Stomach (tissue), 9 donors: ENCODE measurements around the gene RBM23. TPM values are rescaled to one million over a fixed set of nuclear protein-coding genes. Genes with fewer than 3 reads are reported as not detected.

Source experiments
- DNase-seq, 2 donors: peaks; one replicate each; pipeline versions ENCODE4 v3.0.0 to v3.0.0-alpha.2; 2013 to 2019
- H3K27ac ChIP-seq, 5 donors: fragments of 200-600 bp in 4 of 5; sonication (generic) in 4 of 5; one replicate each; pipeline ENCODE4 v1.5.1; 2013 to 2019; ENCODE audit warnings: mild to moderate bottlenecking in 1 of 5, moderate library complexity in 1 of 5
- H3K27me3 ChIP-seq, 3 donors: fragments of 200-600 bp; sonication (generic); one replicate each; pipeline ENCODE4 v1.5.1; 2017 to 2019; ENCODE audit warnings: mixed run types in 1 of 3
- H3K36me3 ChIP-seq, 4 donors: fragments of 200-600 bp; sonication (generic); 1 replicate in 3 of 4; 2 replicates in 1 of 4; pipeline ENCODE4 v1.5.1; 2016 to 2019
- H3K4me1 ChIP-seq, 4 donors: fragments of 200-600 bp; sonication (generic); one replicate each; pipeline ENCODE4 v1.5.1; 2016 to 2019
- H3K4me3 ChIP-seq, 4 donors: fragments of 200-600 bp; sonication (generic) in 3 of 4; one replicate each; pipeline ENCODE4 v1.5.1; 2016 to 2019; ENCODE audit warnings: mild to moderate bottlenecking in 1 of 4
- H3K9me3 ChIP-seq, 4 donors: fragments of 200-600 bp; sonication (generic); one replicate each; pipeline ENCODE4 v1.5.1; 2016 to 2019
- CTCF ChIP-seq, 7 experiments: fragments of 450-650 bp in 4 of 7; fragments of 200-600 bp in 3 of 7; sonication (generic) in 3 of 7; IDR thresholded peaks; one replicate each; pipeline ENCODE4 v1.5.1; 2016 to 2019; ENCODE audit warnings: antibody characterized with exemption in 7 of 7, control low read depth in 2 of 7, mild to moderate bottlenecking in 1 of 7
- EP300 ChIP-seq: sonication (generic); formaldehyde crosslinking; IDR thresholded peaks from one replicate; pipeline ENCODE4 v1.6.1; 2017; ENCODE audit warnings: antibody characterized with exemption
- POLR2A ChIP-seq, 4 donors: fragments of 450-650 bp; IDR thresholded peaks; one replicate each; pipeline ENCODE4 v1.6.1; 2016; ENCODE audit warnings: antibody characterized with exemption in 4 of 4, control low read depth in 2 of 4, mild to moderate bottlenecking in 1 of 4, moderate library complexity in 1 of 4
- POLR2AphosphoS5 ChIP-seq, 3 donors: sonication (generic); formaldehyde crosslinking; IDR thresholded peaks; one replicate each; pipeline ENCODE4 v1.6.1; 2016; ENCODE audit warnings: antibody characterized with exemption in 3 of 3
- WGBS, 5 donors: extraction: QIAGEN DNeasy Blood & Tissue Kit in 3 of 5; methylation state at CpG; one replicate each; pipeline versions ENCODE4 v1.1.5 to v1.1.7; 2013 to 2018; 5-methylcytosine and 5-hydroxymethylcytosine counted together
- intact Hi-C: fragments of 100-400 bp; cut with DNase I; formaldehyde crosslinking; loops from one replicate; pipeline ENCODE4 v1.15.1; 2023; ENCODE audit warnings: low total_unique reads
- polyA plus RNA-seq, 3 donors: library from polyadenylated mRNA; stranded (reverse); fragments of 200-250 nt; gene quantifications; one replicate each; pipeline ENCODE4 v1.2.3, GENCODE V29; 2013
- total RNA-seq, 5 donors: library from RNA; depleted of rRNA; stranded (reverse); fragments of >200 nt; gene quantifications; one replicate each; pipeline versions ENCODE4 v1.1.0 to v1.2.3, GENCODE V29; 2014 to 2016
- donor health status: healthy with polysubstance abuse.
- donor health status: Bipolar disorder and iron deficiency.
- donor health status: healthy.

The RBM23 gene
- total and polyA plus RNA-seq, 8 donors = 12.1 to 126 (median 50.1) TPM

- intact Hi-C loops = no loop called here
- 92 to 99% (median 95%) methylated on average over 5 to 20 of the region's 20 CpGs for WGBS, 5 donors
Observed at GRCh38 chr14:22875748-22876319, 43.1 kb downstream of the RBM23 start.

GRCh38 chr14:22875003-22875747, 43.8 kb downstream of the RBM23 start:
- no peak for DNase-seq
- Histone ChIP-seq H3K9me3 (no peaks in the 10 kb centered on the region), H3K4me1 (peaks cover 21 to 55% (median 41%) of the 10 kb centered on the region in 4 donors), H3K27me3 (no peaks in the 10 kb centered on the region), H3K4me3 (no peak overlapping the region), H3K36me3 (peaks cover 51 to 72% (median 71%) of the 10 kb centered on the region in 4 donors), H3K27ac (no peak overlapping the region)
- TF ChIP-seq POLR2A (IDR thresholded peaks at IDR 0.05) (no peak), POLR2AphosphoS5 (IDR thresholded peaks at IDR 0.05) (no peak), EP300 (no peak), CTCF (IDR thresholded peaks at IDR 0.05) (no peak)
- 95 to 97% (median 97%) methylated on average over 7 to 15 of the region's 15 CpGs for WGBS, 5 donors
- intact Hi-C loops = no loop called here

More at GRCh38 chr14:22875748-22876319, 43.1 kb downstream of the RBM23 start:
- Histone ChIP-seq H3K9me3 (no peaks in the 10 kb centered on the region), H3K27ac (no peak overlapping the region), H3K36me3 (peaks cover 51 to 72% (median 71%) of the 10 kb centered on the region in 4 donors), H3K4me3 (no peak overlapping the region), H3K4me1 (peaks cover 15 to 48% (median 34%) of the 10 kb centered on the region in 4 donors), H3K27me3 (no peaks in the 10 kb centered on the region)
- no peak for DNase-seq
- TF ChIP-seq EP300 (no peak), CTCF (IDR thresholded peaks at IDR 0.05) (no peak), POLR2A (IDR thresholded peaks at IDR 0.05) (no peak)

- no peak for DNase-seq
- Histone ChIP-seq H3K27me3 (no peaks in the 10 kb centered on the region), H3K27ac (peak overlapping the region; percentile 94 to 100 (median 99)), H3K9me3 (no peaks in the 10 kb centered on the region), H3K36me3 (peaks cover 40 to 50% (median 49%) of the 10 kb centered on the region in 4 donors), H3K4me3 (peak overlapping the region; percentile 70 to 99 (median 92)), H3K4me1 (peaks cover 25 to 66% (median 48%) of the 10 kb centered on the region in 4 donors)
- TF ChIP-seq CTCF (IDR thresholded peaks at IDR 0.05) (peak in 1 of 7 experiments; percentile 10), POLR2A (IDR thresholded peaks at IDR 0.05) (no peak)
- 33 to 39% (median 36%) methylated on average over 9 to 10 of the region's 10 CpGs for WGBS, 5 donors
- intact Hi-C loops = no loop called here
Observed at GRCh38 chr14:22872833-22873520, 46.0 kb downstream of the RBM23 start.

GRCh38 chr14:22872033-22872832, 46.7 kb downstream of the RBM23 start:
- peak; percentile 90 to 95 for DNase-seq
- TF ChIP-seq POLR2AphosphoS5 (IDR thresholded peaks at IDR 0.05) = peak in 2 of 3 donors; percentile 43 to 87
- TF ChIP-seq CTCF (IDR thresholded peaks at IDR 0.05) = peak in 5 of 7 experiments; percentile 94 to 97 (median 95)
- TF ChIP-seq POLR2A (IDR thresholded peaks at IDR 0.05) = no peak
- no peak for TF ChIP-seq EP300
- H3K4me3 ChIP-seq = peak overlapping the region; percentile 70 to 99 (median 92)
- 0 to 1% (median 0%) methylated on average over 26 to 45 of the region's 45 CpGs for WGBS, 5 donors
- intact Hi-C loops = no loop called here
- H3K27me3 ChIP-seq = no peaks in the 10 kb centered on the region
- H3K4me1 ChIP-seq = peaks cover 25 to 65% (median 48%) of the 10 kb centered on the region in 4 donors
- peak overlapping the region; percentile 94 to 100 (median 99) for H3K27ac ChIP-seq
- H3K36me3 ChIP-seq = peaks cover 33 to 42% (median 42%) of the 10 kb centered on the region in 4 donors
- H3K9me3 ChIP-seq = no peaks in the 10 kb centered on the region
